Activated naive CD8-positive, alpha-beta T cell treated with anti-CD3 and anti-CD28 coated beads, Interleukin-2, amount 10 ng/mL, durations not matched to agents 7 days and 5 days (primary cell): ENCODE data around the gene SOX18. TPM values are rescaled to one million over a fixed set of nuclear protein-coding genes. Genes with fewer than 3 reads are reported as not detected.

Experiments
- ATAC-seq: fragments of 150-1000 bp; cut with Tn5 transposase; one replicate; pipeline ENCODE4 v1.10.0; 2021; ENCODE audit warnings: low read depth, moderate library complexity
- POLR2A ChIA-PET: fragments of 350-600 bp; sonication (Branson Sonifier 250); formaldehyde crosslinking; loops from one replicate; lab custom pipeline; 2021; ENCODE audit warnings: antibody characterized with exemption; lab: Charles Lee
- DNase-seq: peaks from one replicate; pipeline ENCODE4 v3.0.0; 2021
- H3K27ac Mint-ChIP-seq: one replicate; pipeline ENCODE4 v1.8.0; 2022; ENCODE audit warnings: mild to moderate bottlenecking, mixed read lengths
- H3K27me3 Mint-ChIP-seq: one replicate; pipeline ENCODE4 v1.8.0; 2022; ENCODE audit warnings: mild to moderate bottlenecking, moderate library complexity, mixed read lengths
- H3K36me3 Mint-ChIP-seq: one replicate; pipeline ENCODE4 v1.8.0; 2021; ENCODE audit warnings: mild to moderate bottlenecking, mixed read lengths
- H3K4me1 Mint-ChIP-seq: one replicate; pipeline ENCODE4 v1.8.0; 2021; ENCODE audit warnings: mixed read lengths
- H3K4me3 Mint-ChIP-seq: one replicate; pipeline ENCODE4 v1.8.0; 2022; ENCODE audit warnings: mild to moderate bottlenecking, moderate library complexity, mixed read lengths
- H3K9me3 Mint-ChIP-seq: one replicate; pipeline ENCODE4 v1.8.0; 2021; ENCODE audit warnings: mixed read lengths
- total RNA-seq, 2 experiments: library from RNA; stranded (reverse); gene quantifications; one replicate each; pipeline ENCODE4 v1.2.3, GENCODE V29; 2021

SOX18 gene
- total RNA-seq, 2 experiments from 2014 or later = 0.30 to 0.51 TPM

- Mint-ChIP-seq H3K36me3 (peaks cover 5% of the 10 kb centered on the region), H3K4me3 (no peak overlapping the region), H3K27me3 (no peaks in the 10 kb centered on the region), H3K27ac (no peak overlapping the region), H3K9me3 (no peaks in the 10 kb centered on the region), H3K4me1 (peaks cover 32% of the 10 kb centered on the region)
- ATAC-seq = no peak
- DNase-seq = no peak
- POLR2A ChIA-PET = interaction anchor here (1.2 to 7.4 kb wide), 3 partner anchors 7 to 33 kb away, joined by 3 to 114 read pairs (median 6); partner anchors contain the start of genes OPRL1 and RGS19
Observed at GRCh38 chr20:64070244-64070993, 21.0 kb upstream of the SOX18 start.

- no peak overlapping the region for H3K27ac Mint-ChIP-seq
- ATAC-seq = no peak
- no peaks in the 10 kb centered on the region for H3K9me3 Mint-ChIP-seq
- peaks cover 4% of the 10 kb centered on the region for H3K36me3 Mint-ChIP-seq
- no peak overlapping the region for H3K4me3 Mint-ChIP-seq
- DNase-seq = no peak
- H3K27me3 Mint-ChIP-seq = no peaks in the 10 kb centered on the region
- H3K4me1 Mint-ChIP-seq = peaks cover 35% of the 10 kb centered on the region
- POLR2A ChIA-PET = interaction anchor here (1.2 to 7.4 kb wide), 2 partner anchors 8 to 33 kb away, joined by 3 to 114 read pairs; partner anchors contain the start of genes OPRL1 and RGS19
Observed at GRCh38 chr20:64069614-64070243, 20.3 kb upstream of the SOX18 start.

- Mint-ChIP-seq H3K9me3 (no peaks in the 10 kb centered on the region), H3K4me3 (no peak overlapping the region), H3K27ac (no peak overlapping the region), H3K27me3 (no peaks in the 10 kb centered on the region), H3K36me3 (peaks cover 4% of the 10 kb centered on the region), H3K4me1 (peaks cover 40% of the 10 kb centered on the region)
- POLR2A ChIA-PET = interaction anchor here (0.8 to 7.4 kb wide), 4 partner anchors 9 to 89 kb away, joined by 3 to 114 read pairs (median 3); partner anchors contain the start of genes OPRL1 and RGS19
- ATAC-seq = no peak
- DNase-seq = no peak
Observed at GRCh38 chr20:64069209-64069613, 19.8 kb upstream of the SOX18 start.

- Mint-ChIP-seq H3K4me1 (peaks cover 46% of the 10 kb centered on the region), H3K27ac (no peak overlapping the region), H3K4me3 (no peak overlapping the region), H3K9me3 (no peaks in the 10 kb centered on the region), H3K36me3 (peaks cover 4% of the 10 kb centered on the region), H3K27me3 (no peaks in the 10 kb centered on the region)
- ATAC-seq (no peak), DNase-seq (no peak)
- POLR2A ChIA-PET = interaction anchor here (0.6 to 7.4 kb wide), 5 partner anchors 9 to 167 kb away, joined by 3 to 114 read pairs (median 3); partner anchors contain the start of genes OPRL1 and RGS19
Observed at GRCh38 chr20:64068386-64069208, 19.2 kb upstream of the SOX18 start.

- Mint-ChIP-seq H3K4me3 (peak overlapping the region; percentile 38), H3K9me3 (no peaks in the 10 kb centered on the region), H3K36me3 (no peaks in the 10 kb centered on the region), H3K27ac (peak overlapping the region; percentile 84), H3K4me1 (peaks cover 44% of the 10 kb centered on the region), H3K27me3 (no peaks in the 10 kb centered on the region)
- no peak for DNase-seq
- no peak for ATAC-seq
- POLR2A ChIA-PET = interaction anchor here (1.0 to 7.4 kb wide), 2 partner anchors 10 to 88 kb away, joined by 3 to 114 read pairs; partner anchors contain the start of genes OPRL1 and RGS19
Observed at GRCh38 chr20:64067733-64068307, 18.4 kb upstream of the SOX18 start.

GRCh38 chr20:64067005-64067632, 17.7 kb upstream of the SOX18 start:
- Mint-ChIP-seq H3K27me3 (no peaks in the 10 kb centered on the region), H3K27ac (peak overlapping the region; percentile 84), H3K4me1 (peaks cover 41% of the 10 kb centered on the region)

GRCh38 chr20:64065974-64066343, 16.5 kb upstream of the SOX18 start:
- no peaks in the 10 kb centered on the region for H3K9me3 Mint-ChIP-seq
- POLR2A ChIA-PET = interaction anchor here (1.5 to 7.4 kb wide), 3 partner anchors 12 to 110 kb away, joined by 5 to 114 read pairs (median 5); partner anchors contain the start of genes OPRL1, PRPF6, RGS19 and SAMD10
- peak; percentile 67 for ATAC-seq
- DNase-seq = peak; percentile 74
- peak overlapping the region; percentile 60 for H3K4me3 Mint-ChIP-seq
- peak overlapping the region; percentile 92 for H3K27ac Mint-ChIP-seq
- no peaks in the 10 kb centered on the region for H3K36me3 Mint-ChIP-seq
- H3K4me1 Mint-ChIP-seq = peaks cover 43% of the 10 kb centered on the region
- H3K27me3 Mint-ChIP-seq = no peaks in the 10 kb centered on the region

More at GRCh38 chr20:64067005-64067632, 17.7 kb upstream of the SOX18 start:
- H3K4me3 Mint-ChIP-seq = peak overlapping the region; percentile 38
- DNase-seq (no peak), ATAC-seq (no peak)
- POLR2A ChIA-PET = interaction anchor here (1.2 to 7.4 kb wide), 2 partner anchors 11 to 29 kb away, joined by 3 to 114 read pairs; partner anchors contain the start of genes OPRL1 and RGS19
- no peaks in the 10 kb centered on the region for H3K9me3 Mint-ChIP-seq
- H3K36me3 Mint-ChIP-seq = no peaks in the 10 kb centered on the region

GRCh38 chr20:64065062-64065973, 15.9 kb upstream of the SOX18 start:
- Mint-ChIP-seq H3K36me3 (no peaks in the 10 kb centered on the region), H3K9me3 (no peaks in the 10 kb centered on the region), H3K27me3 (no peaks in the 10 kb centered on the region), H3K4me3 (peak overlapping the region; percentile 95), H3K27ac (peak overlapping the region; percentile 92), H3K4me1 (peaks cover 43% of the 10 kb centered on the region)
- DNase-seq (no peak), ATAC-seq (no peak)
- POLR2A ChIA-PET = interaction anchor here (1.5 to 7.4 kb wide), 3 partner anchors 12 to 109 kb away, joined by 5 to 114 read pairs (median 5); partner anchors contain the start of genes OPRL1, PRPF6, RGS19 and SAMD10

GRCh38 chr20:64064145-64064698, 14.8 kb upstream of the SOX18 start:
- DNase-seq (no peak), ATAC-seq (no peak)
- Mint-ChIP-seq H3K27me3 (no peaks in the 10 kb centered on the region), H3K4me1 (peaks cover 44% of the 10 kb centered on the region), H3K4me3 (peak overlapping the region; percentile 95), H3K9me3 (no peaks in the 10 kb centered on the region), H3K36me3 (no peaks in the 10 kb centered on the region), H3K27ac (peak overlapping the region; percentile 89)
- POLR2A ChIA-PET = interaction anchor here (0.9 to 7.4 kb wide), 2 partner anchors 13 to 90 kb away, joined by 3 to 114 read pairs; partner anchors contain the start of genes OPRL1 and RGS19

GRCh38 chr20:64063389-64064144, 14.1 kb upstream of the SOX18 start:
- DNase-seq = no peak
- POLR2A ChIA-PET = interaction anchor here (0.6 to 7.4 kb wide), 11 partner anchors 8 to 542 kb away, joined by 3 to 114 read pairs (median 4); partner anchors contain the start of genes OPRL1, PRPF6 and RGS19
- peaks cover 44% of the 10 kb centered on the region for H3K4me1 Mint-ChIP-seq

More at GRCh38 chr20:64063389-64064144, 14.1 kb upstream of the SOX18 start:
- Mint-ChIP-seq H3K36me3 (no peaks in the 10 kb centered on the region), H3K4me3 (peak overlapping the region; percentile 95), H3K27me3 (no peaks in the 10 kb centered on the region), H3K9me3 (no peaks in the 10 kb centered on the region), H3K27ac (peak overlapping the region; percentile 89)
- no peak for ATAC-seq
